ENCODE measurements around the gene KDM6A.

Gene KDM6A

DNA sequence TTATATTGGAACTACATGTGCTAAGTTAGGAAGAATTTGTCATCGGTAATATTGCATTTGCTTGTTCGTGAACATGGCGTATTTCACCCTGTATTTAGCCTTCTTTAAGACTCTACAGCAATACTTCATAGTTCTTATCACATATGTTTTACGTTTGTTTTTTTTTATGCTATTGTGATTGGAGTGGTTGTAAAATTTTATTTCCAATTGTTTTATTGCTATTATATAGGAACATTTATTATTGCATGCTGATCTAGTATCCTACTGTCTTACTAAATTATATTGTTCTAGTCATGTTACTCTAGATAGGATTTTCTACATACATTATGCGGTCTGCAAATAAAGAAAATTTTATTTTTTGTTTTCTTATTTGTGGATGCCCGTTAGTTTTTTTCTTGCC lies 107.4 kb downstream of the KDM6A start:
- no peaks in the 10 kb centered on the region for H4K20me1 ChIP-seq (ENCODE audit: insufficient read depth)
- H3K9ac ChIP-seq = no peak overlapping the region
- no peaks in the 10 kb centered on the region for H3K36me3 ChIP-seq (ENCODE audit: insufficient read depth)
- no peak overlapping the region for H3K4me3 ChIP-seq (IDR thresholded peaks at IDR 0.05; ENCODE audit: insufficient read depth, low read depth, low read length)
- H3K79me2 ChIP-seq (ENCODE audit: insufficient read depth, low read depth) = peaks cover 42% of the 10 kb centered on the region; the same call in 1 of the 2 replicates
- no peak overlapping the region for H2AFZ ChIP-seq (ENCODE audit: low read depth)
- no peak for TF ChIP-seq CTCF (conservative IDR thresholded peaks at IDR 0.05; ENCODE audit: low read depth, low read length)
- H3K27me3 ChIP-seq (ENCODE audit: insufficient read depth, low read depth) = no peaks in the 10 kb centered on the region
- peaks cover 4% of the 10 kb centered on the region for H3K4me1 ChIP-seq (ENCODE audit: low read depth, poor library complexity, severe bottlenecking)
- no peak overlapping the region for H3K4me2 ChIP-seq
- H3K27ac ChIP-seq = no peak overlapping the region

DNA sequence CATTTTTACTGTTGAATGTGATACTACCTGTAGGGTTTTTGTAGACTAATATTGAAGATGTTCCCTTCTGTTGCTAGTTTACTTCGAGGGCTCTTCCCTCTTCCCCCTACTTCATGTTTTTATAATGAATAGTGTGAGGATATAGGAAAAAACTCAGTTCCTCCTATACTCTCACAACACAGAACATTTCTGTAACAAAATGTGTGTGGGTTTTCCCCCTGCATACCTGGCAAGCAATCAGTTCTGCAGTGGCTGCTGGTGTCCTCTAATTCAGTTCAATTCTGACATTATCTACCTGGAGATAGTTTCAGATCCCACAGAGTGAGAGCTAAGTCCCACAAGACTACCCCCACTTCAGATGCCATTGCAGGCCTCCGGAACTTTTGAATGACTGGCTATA lies 107.9 kb downstream of the KDM6A start:
- no peak overlapping the region for H3K27ac ChIP-seq
- H3K27me3 ChIP-seq (ENCODE audit: insufficient read depth, low read depth) = no peaks in the 10 kb centered on the region
- no peak for TF ChIP-seq CTCF (conservative IDR thresholded peaks at IDR 0.05; ENCODE audit: low read depth, low read length)
- peaks cover 4% of the 10 kb centered on the region for H3K4me1 ChIP-seq (ENCODE audit: low read depth, poor library complexity, severe bottlenecking)
- no peak overlapping the region for H3K4me3 ChIP-seq (IDR thresholded peaks at IDR 0.05; ENCODE audit: insufficient read depth, low read depth, low read length)
- H2AFZ ChIP-seq (ENCODE audit: low read depth) = no peak overlapping the region
- H4K20me1 ChIP-seq (ENCODE audit: insufficient read depth) = no peaks in the 10 kb centered on the region
- no peaks in the 10 kb centered on the region for H3K36me3 ChIP-seq (ENCODE audit: insufficient read depth)
- no peak overlapping the region for H3K4me2 ChIP-seq
- no peak overlapping the region for H3K9ac ChIP-seq
- peaks cover 42% of the 10 kb centered on the region; the same call in 1 of the 2 replicates for H3K79me2 ChIP-seq (ENCODE audit: insufficient read depth, low read depth)

DNA sequence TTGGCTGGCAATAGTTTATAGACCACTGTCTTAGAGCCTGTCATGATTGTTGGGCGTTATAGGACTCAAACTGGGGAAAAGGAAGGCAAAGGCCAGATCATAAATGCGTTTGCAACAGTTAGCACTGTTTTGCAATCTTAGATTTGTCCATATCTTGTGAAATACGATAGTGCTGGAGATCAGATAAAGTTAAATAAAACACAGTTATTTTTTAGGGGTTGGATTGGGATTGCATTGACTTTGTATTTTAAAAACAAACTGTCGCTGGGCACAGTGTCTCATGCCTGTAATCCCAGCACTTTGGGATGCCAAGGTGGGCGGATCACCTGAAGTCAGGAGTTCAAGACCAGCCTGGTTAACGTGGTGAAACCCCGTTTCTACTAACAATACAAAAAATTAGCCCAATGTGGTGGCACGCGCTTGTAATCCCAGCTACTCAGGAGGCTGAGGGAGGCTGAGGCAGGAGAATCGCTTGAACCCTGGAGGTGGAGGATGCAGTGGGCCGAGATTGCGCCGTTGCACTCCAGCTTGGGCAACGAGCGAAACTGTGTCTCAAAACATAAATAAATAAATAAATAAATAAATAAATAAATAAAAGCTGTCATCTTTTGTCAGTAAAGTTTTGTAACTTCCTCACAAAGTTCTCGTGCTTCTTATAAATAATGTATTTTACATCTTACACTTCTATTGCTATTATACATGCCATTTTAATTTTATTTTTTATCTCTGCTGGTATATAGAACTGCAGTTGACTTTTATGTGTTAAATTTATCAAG lies 117.2 kb downstream of the KDM6A start:
- H3K4me1 ChIP-seq (ENCODE audit: low read depth, poor library complexity, severe bottlenecking) = peaks cover 14% of the 10 kb centered on the region
- no peak overlapping the region for H3K4me3 ChIP-seq (IDR thresholded peaks at IDR 0.05; ENCODE audit: insufficient read depth, low read depth, low read length)
- H3K27ac ChIP-seq = no peak overlapping the region
- H3K4me2 ChIP-seq = no peak overlapping the region
- no peaks in the 10 kb centered on the region for H3K36me3 ChIP-seq (ENCODE audit: insufficient read depth)
- peaks cover 22% of the 10 kb centered on the region; the same call in 1 of the 2 replicates for H3K79me2 ChIP-seq (ENCODE audit: insufficient read depth, low read depth)
- no peaks in the 10 kb centered on the region for H3K27me3 ChIP-seq (ENCODE audit: insufficient read depth, low read depth)
- no peak overlapping the region for H3K9ac ChIP-seq
- no peaks in the 10 kb centered on the region for H4K20me1 ChIP-seq (ENCODE audit: insufficient read depth)
- no peak overlapping the region for H2AFZ ChIP-seq (ENCODE audit: low read depth)
- no peak for TF ChIP-seq CTCF (conservative IDR thresholded peaks at IDR 0.05; ENCODE audit: low read depth, low read length)

- H3K36me3 ChIP-seq (ENCODE audit: insufficient read depth) = no peaks in the 10 kb centered on the region
- H3K4me3 ChIP-seq (IDR thresholded peaks at IDR 0.05; ENCODE audit: insufficient read depth, low read depth, low read length) = no peak overlapping the region
- peaks cover 33% of the 10 kb centered on the region for H3K4me1 ChIP-seq (ENCODE audit: low read depth, poor library complexity, severe bottlenecking)
- TF ChIP-seq CTCF (conservative IDR thresholded peaks at IDR 0.05; ENCODE audit: low read depth, low read length) = no peak
- H3K27me3 ChIP-seq (ENCODE audit: insufficient read depth, low read depth) = no peaks in the 10 kb centered on the region
- no peak overlapping the region for H3K4me2 ChIP-seq
- peaks cover 14% of the 10 kb centered on the region; the same call in 1 of the 2 replicates for H3K79me2 ChIP-seq (ENCODE audit: insufficient read depth, low read depth)
- H2AFZ ChIP-seq (ENCODE audit: low read depth) = no peak overlapping the region
- no peaks in the 10 kb centered on the region for H4K20me1 ChIP-seq (ENCODE audit: insufficient read depth)
- no peak overlapping the region for H3K27ac ChIP-seq
- H3K9ac ChIP-seq = no peak overlapping the region
Measured at GRCh38 chrX:44992775-44993174, 119.8 kb downstream of the KDM6A start.

Measured in KMS-11 (cell line).